ENCODE measurements around the gene RAB22A.

The RAB22A gene

DNA sequence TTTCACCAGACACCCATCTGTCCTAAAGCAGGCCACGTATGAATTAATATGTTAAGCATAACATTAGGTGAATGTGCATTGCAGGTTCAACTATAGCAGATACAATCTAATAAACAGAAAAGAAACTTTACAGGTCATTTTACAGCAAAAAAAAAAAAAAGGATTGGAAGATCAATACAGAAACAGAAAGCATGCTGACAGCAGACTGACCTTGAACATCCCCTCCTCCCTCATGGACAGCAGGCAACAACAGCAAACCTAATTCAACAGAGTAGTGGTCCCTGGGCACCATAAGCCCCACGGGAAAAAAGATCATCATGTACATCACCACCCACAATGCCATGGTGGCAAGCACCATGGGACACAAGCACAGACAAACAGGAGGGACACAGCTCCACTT, 12.1 kb upstream of the RAB22A start:
- no peak for DNase-seq
- intact Hi-C loops (cut with DNase I) = no loop called here

DNA sequence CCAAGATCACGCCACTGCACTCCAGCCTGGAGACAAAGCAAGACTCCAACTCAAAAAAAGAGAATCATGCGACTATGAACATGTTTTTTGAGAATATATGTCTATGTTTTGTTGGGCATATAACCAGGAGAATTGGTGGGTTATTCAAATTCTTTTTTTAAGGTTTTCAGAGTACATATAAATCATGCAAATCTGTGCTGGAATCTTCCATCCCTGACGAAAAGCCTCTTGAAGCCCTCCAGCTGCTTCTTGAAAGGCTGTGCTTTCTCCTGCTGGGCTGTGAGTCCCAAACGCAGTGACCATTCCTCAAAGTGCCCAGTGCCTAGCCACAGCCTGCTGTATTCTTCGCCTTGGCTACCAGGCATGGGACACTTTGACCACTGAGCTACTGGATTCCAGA, 9.2 kb upstream of the RAB22A start:
- DNase-seq = no peak
- intact Hi-C loops (cut with DNase I) = no loop called here

DNA sequence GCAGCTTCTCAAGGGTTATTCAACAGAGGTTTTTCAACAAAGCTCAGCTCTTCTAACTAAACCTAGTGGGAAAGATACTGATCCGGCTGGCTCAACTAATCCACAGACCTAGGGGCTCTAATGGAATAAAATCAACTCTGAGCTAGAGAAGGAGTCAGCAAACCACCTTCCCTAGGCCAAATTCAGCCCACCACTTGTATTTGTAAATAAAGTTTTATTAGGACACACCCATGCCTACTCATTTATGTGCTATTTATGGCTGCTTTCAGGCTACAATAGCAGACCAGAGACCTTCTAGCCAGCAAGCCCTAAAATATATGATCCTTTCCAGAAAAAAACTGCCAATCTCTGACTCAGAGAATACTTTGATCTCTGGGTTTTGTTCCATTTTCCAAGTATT, 6.0 kb upstream of the RAB22A start:
- intact Hi-C loops (cut with DNase I) = no loop called here
- DNase-seq = no peak

DNA sequence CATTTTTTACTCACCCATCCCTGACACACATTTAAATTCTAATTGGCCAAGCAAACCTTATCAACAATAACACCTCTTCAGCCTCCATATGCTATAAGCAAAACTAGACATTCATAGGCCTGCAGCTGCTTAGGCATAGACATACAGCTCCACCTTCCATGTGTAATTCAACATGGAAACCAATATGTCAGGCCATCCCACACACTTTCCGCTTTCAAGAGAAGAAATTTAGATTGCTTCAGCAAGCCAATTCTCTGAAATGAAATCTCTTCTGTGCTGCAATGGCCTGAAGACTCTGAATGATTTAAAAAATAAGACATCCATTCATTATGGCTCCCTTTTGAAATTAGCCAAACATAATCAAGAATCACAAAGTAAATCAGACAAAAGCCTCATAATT, 4.5 kb upstream of the RAB22A start:
- intact Hi-C loops (cut with DNase I) = loop anchor here (5.0 kb wide), 1 partner anchor 82 kb away; the partner anchor contains the start of gene VAPB

DNA sequence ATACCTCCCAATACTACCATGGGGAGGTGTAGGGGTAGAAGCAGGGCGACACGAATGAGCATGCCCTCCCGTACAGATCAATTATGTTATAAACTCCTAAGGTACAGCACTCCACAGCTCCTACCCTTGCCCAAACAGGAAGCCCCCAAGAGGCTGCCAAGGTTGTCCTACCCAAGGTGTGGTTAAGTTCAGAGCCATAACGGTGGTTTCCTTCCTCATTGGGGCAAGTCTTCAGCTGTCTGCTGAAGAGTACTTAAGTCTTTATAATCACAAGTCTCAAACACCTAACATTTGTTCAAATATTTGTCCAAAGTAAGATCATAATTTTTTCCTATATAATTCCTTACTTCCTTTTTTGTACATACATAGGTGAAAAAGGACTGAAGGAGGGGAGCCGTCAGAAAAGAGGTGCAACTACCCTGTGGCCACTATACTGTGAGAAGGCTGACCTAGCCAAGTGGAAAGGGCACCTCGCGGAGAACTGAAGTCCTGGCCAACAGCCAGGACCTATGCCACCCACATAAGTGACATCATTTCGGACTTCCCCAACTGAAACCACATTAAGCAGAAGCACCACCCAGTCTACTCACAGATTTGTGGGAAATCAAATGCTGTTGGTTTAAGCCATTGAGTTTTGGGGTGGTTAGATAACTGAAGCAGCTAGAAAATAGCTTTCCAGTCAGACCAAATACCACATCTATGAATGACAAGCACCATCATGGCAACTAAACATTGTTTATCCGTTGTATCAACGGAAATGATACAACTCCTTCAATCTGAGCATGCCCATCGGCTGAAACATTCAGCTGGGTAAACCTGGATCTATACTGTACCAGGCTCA, 2.9 kb upstream of the RAB22A start:
- DNase-seq = no peak

More for the DNA sequence above, 4.5 kb upstream of the RAB22A start:
- DNase-seq = no peak

DNA sequence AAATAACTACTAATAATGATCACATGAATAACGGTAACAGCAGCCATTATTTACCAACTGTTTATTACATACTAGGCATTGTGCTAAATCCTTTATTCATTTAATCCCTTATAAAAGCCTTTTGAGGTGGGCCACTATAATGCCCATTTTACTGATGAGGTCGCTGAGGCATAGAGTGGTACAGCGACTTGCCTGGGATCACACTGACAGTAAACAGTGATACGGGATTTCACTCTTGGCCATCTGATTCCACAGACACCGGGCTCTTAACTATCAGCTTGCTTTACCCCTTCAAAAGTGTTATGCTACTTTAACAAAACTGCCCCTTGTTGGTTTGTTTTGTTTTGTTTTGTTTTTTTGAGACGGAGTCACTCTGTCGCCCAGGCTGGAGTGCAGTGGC, 2.2 kb upstream of the RAB22A start:
- DNase-seq = no peak
- intact Hi-C loops (cut with DNase I) = loop anchor here (5.0 kb wide), 1 partner anchor 80 kb away; the partner anchor contains the start of gene VAPB

More for the DNA sequence above, 2.9 kb upstream of the RAB22A start:
- intact Hi-C loops (cut with DNase I) = loop anchor here (5.0 kb wide), 1 partner anchor 81 kb away; the partner anchor contains the start of gene VAPB

DNA sequence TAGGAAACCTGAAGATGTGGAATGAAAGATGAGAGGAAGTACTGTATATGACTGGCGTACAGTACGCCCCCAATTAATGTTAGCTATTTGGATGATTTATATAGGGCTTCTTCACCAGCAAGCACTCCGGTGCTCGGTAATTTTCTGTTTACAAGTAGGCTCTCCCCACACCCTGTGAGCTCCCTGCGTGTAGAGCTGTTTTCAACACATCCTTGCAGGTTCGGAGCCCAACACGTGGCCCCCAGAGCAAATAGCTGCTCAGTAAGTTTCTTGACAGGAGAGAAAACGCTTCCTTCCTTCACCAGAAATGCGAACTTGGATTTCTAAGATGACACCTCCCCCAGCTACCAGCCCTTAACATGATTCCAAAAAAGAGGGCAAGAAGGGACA, 1.2 kb upstream of the RAB22A start:
- no peak for DNase-seq
- intact Hi-C loops (cut with DNase I) = loop anchor here (5.0 kb wide), 1 partner anchor 79 kb away; the partner anchor contains the start of gene VAPB

DNA sequence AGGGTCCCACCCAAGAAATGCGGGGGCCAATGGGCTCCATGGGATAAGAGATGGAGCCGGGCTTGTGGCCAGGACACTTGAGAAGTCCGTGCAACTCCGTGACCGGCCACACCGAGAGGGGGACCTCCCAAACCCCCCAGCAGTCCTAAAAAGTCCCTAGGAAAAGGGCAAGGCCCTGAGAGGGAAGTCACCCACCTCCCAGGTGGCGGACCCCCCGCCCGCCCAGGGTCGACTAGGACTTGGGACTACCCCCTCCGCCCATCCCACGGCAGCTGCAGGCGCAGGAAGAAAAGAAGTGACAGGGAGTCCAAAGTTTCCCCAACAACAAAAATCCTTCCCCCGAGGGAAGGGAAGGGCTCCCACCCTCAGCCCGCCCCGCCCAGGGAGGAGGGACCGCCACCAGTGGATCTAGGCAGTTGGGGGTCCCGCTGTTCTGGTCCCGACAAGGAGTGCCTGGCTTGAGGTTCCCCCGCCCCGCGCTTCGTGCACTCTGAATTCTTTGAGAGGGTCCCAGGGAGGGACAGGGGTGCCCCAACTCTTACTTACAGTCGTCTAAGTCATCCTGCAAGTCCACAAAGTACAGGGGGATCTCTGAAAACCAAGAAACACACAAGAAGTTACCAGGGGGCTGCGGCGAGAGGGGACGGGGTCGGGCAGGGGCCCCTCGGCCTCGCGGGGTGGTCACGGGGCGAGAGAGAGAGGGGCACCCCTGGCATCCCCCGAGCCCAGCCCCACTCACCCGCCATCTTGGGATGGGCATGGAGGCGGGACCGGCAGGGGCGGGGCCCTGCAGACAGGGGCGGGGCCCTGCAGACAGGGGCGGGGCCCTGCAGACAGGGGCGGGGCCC, 611 bp upstream of the RAB22A start:
- intact Hi-C loops (cut with DNase I) = loop anchor here (5.0 kb wide), 1 partner anchor 78 kb away; the partner anchor contains the start of gene VAPB
- DNase-seq = peak; percentile 32 to 94 (median 47)

DNA sequence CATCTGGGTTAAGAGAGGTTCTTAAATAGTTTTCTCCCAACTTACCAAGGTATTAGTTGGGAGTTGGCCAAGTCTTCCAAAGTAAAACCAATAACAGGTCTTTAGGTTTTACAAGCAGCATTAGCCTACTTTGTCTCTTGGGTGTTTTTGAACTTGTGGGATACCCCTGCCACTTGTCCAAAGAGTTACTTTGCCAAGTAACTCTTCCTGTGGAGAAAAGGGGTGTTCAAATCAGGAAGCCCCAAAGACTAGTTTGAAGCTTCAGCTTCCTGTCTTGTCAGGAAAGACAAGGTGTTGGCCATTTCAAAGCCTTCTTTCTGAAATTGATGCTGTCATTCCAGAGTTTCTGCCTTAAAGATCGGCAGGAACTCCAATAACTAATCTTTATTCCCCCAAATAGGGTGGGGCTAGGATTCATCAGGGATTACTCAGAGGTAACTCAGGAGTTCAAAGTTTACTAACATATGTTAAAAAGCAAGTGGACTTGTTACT, 822 bp downstream of the RAB22A start:
- intact Hi-C loops (cut with DNase I) = no loop called here
- no peak for DNase-seq

DNA sequence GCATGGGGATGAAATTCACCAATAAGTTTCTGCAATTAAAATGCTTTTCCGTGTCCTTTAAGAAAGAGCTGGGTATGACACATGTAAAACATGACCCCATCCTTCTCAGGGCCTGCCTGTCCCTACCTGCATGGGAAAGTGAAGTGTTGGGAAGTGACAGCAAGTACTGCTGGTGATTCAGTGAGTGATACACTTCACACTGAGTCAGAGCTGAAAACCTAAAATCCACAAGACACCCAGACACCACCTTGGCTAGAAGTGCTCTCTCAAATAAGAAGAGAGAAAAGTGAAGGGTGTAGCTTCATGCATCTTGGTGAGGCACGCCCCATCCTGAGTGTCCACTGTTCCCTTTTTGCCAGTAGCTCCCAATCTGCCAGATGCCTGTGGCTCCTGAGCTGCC, 3.3 kb downstream of the RAB22A start:
- no peak for DNase-seq
- intact Hi-C loops (cut with DNase I) = no loop called here

DNA sequence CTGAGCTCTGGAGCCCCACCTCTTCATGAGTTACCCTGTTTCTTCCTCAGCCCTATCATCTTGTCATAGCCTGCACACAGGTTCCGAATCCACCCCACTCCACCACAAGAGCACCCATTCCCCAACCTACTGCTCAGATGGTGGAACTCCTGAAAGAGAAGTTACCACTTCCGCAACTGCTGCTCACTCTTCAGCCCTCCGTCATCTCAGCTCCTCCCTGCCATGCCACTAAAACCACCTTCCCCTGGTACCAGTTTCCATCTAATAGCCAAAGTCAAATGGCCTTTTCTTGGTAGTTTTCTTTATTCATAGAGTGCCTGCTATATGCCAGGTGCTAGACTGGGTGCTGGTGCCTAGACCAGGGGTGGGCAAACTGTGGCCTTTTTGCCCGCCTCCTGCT, 3.9 kb downstream of the RAB22A start:
- intact Hi-C loops (cut with DNase I) = no loop called here
- no peak for DNase-seq

DNA sequence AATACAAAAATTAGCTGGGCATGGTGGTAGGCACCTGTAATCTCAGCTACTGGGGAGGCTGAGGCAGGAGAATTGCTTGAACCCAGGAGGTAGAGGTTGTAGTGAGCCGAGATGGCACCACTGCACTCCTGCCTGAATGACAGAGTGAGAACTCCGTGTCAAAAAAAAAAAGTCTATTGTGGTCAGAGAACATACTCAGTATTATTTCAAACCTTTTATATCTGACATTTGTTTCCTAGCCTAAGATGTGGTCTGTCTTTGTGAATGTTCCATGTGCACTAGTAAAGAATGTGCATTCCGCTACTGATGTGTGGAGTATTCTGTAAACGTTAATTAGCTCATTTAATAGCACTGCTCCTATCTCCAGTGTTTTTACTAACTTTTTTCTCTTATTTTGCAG, 11.7 kb downstream of the RAB22A start:
- intact Hi-C loops (cut with DNase I) = no loop called here

DNA sequence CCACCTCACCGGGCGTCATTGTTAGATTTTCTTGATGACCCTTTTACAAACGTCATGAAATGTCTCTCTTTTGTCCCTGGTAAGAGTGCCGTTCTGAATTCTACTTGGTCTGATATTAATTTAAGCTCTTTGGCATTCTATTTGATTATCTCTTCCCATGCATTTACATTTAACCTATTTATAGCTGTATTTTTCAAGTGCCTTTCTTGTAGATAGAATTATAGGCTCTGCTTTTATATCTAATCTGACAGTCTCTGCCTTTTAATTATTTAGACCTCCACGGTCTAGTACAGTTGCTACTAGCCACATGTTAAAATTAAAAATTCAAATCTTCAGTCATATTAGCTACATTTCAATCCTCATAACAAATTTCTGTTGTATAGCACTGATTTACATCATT, 12.6 kb downstream of the RAB22A start:
- DNase-seq = no peak
- intact Hi-C loops (cut with DNase I) = no loop called here

More for the DNA sequence above, 11.7 kb downstream of the RAB22A start:
- DNase-seq = no peak

DNA sequence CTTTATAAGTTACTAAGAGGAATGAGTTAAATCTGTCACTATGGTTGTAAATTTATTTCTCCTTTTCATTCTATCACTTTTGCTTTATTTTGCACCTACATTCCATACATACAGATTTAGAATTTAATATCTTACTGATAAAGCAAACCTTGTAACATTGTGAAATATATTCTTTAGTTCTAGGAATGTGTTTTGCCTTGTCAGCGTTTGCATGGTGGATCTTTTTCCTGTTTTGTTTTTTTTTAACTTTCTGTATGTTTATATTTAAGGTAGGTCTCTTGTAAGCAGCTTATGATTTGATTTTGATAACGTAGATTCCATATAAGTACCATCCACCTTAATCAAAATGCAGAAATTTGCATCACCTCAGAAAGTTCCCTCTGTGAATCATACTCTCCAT, 16.4 kb downstream of the RAB22A start:
- intact Hi-C loops (cut with DNase I) = no loop called here
- no peak for DNase-seq

DNA sequence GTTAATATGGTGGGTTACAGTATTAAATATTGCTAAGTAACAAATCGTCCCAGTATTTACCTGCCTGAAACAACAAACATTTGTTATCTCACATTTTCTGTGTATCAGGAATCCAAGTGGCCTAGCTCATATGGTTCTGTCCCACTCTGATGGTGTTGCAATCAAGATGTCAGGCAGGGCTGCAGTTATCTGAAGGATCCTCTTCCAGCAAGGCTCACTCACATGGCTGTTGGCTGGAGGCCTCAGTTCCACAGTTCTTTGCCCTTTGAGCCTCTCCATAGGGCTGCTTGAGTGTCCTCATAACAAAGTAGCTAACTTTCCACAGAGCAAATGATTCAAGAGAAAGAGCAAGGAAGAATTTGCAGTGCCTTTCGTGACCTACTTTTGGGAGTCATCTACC, 17.7 kb downstream of the RAB22A start:
- intact Hi-C loops (cut with DNase I) = no loop called here
- no peak for DNase-seq

DNA sequence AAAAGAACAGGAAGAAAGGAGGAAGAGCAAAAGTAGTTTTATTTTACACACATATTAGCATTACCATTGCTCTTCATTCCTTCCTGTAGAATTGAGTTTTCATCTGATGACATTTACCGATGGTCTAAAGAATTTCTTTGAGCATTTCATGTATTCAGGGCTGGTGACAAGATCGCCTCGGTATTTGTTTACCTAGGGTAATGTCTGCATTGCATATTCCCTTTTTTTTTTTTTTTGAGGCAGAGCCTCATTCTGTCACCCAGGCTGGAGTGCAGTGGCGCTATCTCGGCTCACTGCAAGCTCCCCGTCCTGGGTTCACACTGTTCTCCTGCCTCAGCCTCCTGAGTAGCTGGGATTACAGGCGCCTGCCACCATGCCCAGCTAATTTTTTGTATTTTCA, 19.3 kb downstream of the RAB22A start:
- DNase-seq = no peak
- intact Hi-C loops (cut with DNase I) = no loop called here

DNA sequence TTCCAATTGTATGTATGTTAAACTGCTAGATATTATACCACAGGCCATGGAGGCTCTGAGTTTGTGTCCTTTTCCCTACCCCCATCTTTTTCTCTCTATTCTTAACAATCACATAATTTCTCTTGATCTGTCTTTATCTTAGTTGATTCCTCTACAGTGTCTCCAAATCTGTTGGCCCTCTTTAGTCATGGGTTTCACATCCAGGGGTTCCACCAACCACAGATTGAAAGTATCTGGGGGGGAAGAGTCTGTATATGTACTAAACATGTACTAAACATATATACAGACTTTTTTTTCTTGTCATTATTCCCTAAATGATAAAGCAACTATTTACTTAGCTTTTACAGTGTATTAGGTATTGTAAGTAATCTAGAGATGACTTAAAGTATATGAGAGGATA, 20.2 kb downstream of the RAB22A start:
- no peak for DNase-seq
- intact Hi-C loops (cut with DNase I) = no loop called here

DNA sequence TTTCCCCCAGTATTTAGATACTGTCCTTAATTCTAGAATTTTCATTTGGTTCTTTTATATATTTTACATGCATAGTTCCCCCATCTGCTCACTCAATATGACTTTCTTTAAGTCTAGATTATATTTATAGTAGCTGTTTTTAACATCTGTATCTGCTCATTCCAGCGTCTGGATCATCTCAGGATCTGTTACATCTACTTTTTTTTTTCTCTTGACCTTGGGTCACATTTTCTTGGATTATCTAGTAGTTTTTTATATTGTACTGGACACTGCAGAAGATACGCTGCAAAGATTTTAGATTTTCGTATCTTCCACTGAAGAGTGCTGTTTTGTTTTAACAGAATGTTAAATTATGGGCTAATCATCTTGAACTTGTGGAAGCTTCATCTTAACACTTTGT, 20.7 kb downstream of the RAB22A start:
- intact Hi-C loops (cut with DNase I) = no loop called here
- DNase-seq = no peak

DNA sequence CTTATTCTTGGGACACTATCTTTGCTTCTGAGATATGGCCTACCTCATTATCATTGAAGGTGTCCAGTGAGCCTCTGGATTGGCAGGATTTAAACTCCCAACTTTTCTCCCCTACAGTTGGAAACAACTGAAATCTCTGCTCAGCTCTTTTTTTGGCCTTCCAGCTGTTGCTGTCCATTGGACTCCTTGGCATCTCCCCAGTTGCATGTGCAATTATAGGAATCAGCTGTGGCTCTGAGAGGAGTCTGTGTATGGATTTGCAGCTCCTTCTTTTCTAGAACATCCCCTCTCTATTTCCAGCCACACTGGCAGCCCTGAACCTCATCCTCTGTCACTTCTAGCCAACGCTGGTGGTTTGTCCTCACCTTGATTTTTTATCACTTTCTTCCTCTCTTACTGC, 21.2 kb downstream of the RAB22A start:
- intact Hi-C loops (cut with DNase I) = no loop called here
- DNase-seq = no peak

DNA sequence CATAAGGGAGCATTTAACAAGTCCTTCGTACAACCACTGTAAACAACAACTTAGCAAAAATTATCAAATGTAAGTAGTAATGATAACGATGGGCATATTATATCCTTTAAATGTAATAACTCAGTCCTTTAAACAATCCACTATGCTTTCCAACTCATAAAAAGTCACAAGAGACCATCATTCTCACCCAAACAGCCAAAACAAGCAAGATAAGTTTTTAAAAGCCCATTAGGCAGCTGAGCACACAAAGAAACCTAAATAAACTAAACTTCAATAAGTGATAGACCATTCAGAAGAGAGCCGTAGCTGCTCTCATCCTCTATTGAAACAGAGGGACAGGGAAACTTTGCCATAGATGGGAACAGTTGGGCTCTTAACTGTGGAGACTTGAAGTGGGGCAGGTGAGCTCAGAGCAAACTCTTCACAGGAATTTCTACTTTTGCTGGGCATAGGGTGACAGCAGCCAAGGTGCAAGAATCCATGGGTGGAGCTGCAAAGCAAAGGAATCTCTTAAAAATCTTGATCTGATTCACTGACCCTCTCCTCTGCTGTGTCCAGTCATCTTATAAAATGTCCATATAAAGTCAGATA, 22.5 kb downstream of the RAB22A start:
- intact Hi-C loops (cut with DNase I) = no loop called here
- no peak for DNase-seq

DNA sequence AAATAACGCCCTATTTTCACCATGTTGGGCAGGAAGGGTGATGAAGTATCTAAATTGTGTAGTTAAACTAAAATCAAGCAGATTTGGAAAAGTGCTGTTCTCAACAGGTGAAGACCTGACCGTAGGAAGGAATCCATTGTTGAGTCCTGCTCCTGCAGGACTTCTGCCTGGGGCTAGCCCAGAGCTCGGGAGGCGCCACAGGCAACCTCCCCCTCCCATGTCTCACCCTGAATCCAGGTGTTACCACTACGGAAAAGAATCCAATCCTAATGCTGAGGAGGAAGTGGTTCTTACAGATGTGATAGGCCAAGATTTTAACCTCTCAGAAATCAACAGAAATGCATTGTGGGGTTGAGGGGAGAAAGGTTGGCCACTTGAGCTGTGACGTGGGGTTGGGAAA, 30.2 kb downstream of the RAB22A start:
- intact Hi-C loops (cut with DNase I) = no loop called here

More for the DNA sequence above, 30.2 kb downstream of the RAB22A start:
- no peak for DNase-seq

Measured in posterior cingulate gyrus (tissue), 11 donors.